Measurements from ENCODE around the gene SORCS2.

- TF ChIP-seq CTCF (IDR thresholded peaks at IDR 0.05), result no peak
- no peak for TF ChIP-seq EZH2phosphoT487 (IDR thresholded peaks at IDR 0.05)
- no peak for TF ChIP-seq EZH2 (IDR thresholded peaks at IDR 0.05)
Observed at GRCh38 chr4:7624396-7624980, 432.1 kb downstream of the SORCS2 start.

Measured in neural progenitor cell (in vitro differentiated cells).